PFSK-1 (cell line): ENCODE measurements around the gene TTC39C.

Experiments
- POLR2AphosphoS5 ChIP-seq: IDR thresholded peaks from 2 replicates; pipeline ENCODE4 v1.6.1; 2012; ENCODE audit warnings: low read depth, mild to moderate bottlenecking, control low read depth, low read length, moderate library complexity
- TAF1 ChIP-seq: IDR thresholded peaks from 2 replicates; pipeline ENCODE4 v1.6.1; 2012; ENCODE audit warnings: low read length, control low read depth, borderline replicate concordance; ENCODE audit not compliant: insufficient read depth
- TF ChIP-seq, protein P1 (sequence below), 2 experiments: IDR thresholded peaks; 2 replicates each; pipeline versions ENCODE4 v1.6.1 to v1.8.0; 2011 to 2012; ENCODE audit warnings: low read depth in 2 of 2, low read length in 2 of 2, control low read depth in 1 of 2, inconsistent platforms in 1 of 2, mild to moderate bottlenecking in 1 of 2, moderate library complexity in 1 of 2; ENCODE audit not compliant: insufficient read depth in 1 of 2

DNA sequence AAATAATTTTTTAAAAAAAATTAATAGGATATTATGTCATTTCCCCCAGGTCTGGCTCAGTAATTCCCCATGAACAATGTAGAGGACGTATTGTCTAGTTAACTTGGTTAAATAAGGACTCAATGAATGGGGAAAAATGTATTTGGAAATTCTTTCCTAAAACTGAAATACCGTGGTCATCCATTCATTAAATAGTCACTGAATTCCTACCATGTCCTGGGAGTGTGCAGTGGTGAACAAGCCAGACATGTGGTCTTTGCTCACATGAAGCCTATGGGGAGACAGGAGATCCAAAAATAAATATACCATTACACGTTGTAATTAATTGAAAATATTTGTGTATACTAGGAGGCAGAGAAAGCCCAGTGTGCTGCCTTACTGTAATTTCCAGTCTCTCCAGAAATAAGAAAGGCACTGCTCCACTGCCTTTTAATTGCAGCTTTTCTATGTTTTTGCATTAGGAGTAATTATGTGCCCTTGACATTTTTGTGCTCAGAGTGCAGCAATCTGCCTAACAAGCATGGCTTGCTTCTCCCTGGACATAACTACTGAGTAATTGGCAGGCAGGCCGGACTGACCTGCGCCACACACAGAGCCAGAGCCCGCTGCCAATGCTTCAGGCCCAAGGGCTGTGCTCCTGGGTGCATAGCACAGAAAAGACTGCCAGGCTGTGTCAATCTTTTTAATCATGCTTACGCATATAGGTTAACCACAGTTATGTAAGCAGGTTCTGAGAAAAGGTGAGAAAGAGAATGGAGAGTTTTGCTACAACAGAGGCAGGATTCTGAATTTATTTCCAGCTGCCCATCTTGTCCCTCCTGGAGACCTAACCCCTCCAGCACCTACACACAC is 22.2 kb upstream of the TTC39C start:
- TF ChIP-seq TAF1: no peak
- TF ChIP-seq, protein P1, sequence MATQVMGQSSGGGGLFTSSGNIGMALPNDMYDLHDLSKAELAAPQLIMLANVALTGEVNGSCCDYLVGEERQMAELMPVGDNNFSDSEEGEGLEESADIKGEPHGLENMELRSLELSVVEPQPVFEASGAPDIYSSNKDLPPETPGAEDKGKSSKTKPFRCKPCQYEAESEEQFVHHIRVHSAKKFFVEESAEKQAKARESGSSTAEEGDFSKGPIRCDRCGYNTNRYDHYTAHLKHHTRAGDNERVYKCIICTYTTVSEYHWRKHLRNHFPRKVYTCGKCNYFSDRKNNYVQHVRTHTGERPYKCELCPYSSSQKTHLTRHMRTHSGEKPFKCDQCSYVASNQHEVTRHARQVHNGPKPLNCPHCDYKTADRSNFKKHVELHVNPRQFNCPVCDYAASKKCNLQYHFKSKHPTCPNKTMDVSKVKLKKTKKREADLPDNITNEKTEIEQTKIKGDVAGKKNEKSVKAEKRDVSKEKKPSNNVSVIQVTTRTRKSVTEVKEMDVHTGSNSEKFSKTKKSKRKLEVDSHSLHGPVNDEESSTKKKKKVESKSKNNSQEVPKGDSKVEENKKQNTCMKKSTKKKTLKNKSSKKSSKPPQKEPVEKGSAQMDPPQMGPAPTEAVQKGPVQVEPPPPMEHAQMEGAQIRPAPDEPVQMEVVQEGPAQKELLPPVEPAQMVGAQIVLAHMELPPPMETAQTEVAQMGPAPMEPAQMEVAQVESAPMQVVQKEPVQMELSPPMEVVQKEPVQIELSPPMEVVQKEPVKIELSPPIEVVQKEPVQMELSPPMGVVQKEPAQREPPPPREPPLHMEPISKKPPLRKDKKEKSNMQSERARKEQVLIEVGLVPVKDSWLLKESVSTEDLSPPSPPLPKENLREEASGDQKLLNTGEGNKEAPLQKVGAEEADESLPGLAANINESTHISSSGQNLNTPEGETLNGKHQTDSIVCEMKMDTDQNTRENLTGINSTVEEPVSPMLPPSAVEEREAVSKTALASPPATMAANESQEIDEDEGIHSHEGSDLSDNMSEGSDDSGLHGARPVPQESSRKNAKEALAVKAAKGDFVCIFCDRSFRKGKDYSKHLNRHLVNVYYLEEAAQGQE (IDR thresholded peaks at IDR 0.05; ENCODE audit: insufficient read depth in 1 of 2, low read depth in 2 of 2, low read length in 2 of 2): no peak
- no peak for TF ChIP-seq POLR2AphosphoS5
